ENCODE results near the gene AQP12B.
"Not testable (repeated sequence)": the region's sequence is repeated elsewhere in the genome, so short reads cannot be mapped to it uniquely, and the experiment has no call there.

Gene AQP12B

GRCh38 chr2:240682431-240683224, at the start of gene AQP12B:
AQP12B (minus strand) TSS chr2:240682885; CDS start chr2:240682837, 48 bp downstream.
- DNase-seq (ENCODE audit: low spot score): not testable (repeated sequence)

- no peak for DNase-seq (ENCODE audit: low spot score)
These were observed 49.5 kb upstream of the AQP12B start for GRCh38 chr2:240732184-240732583.

- DNase-seq (ENCODE audit: low spot score): no peak
These were observed 48.5 kb upstream of the AQP12B start for GRCh38 chr2:240731178-240731545.

- no peak for DNase-seq (ENCODE audit: low spot score)
These were observed 48.0 kb upstream of the AQP12B start for GRCh38 chr2:240730501-240731177.

- no peak for DNase-seq (ENCODE audit: low spot score)
These were observed 46.1 kb upstream of the AQP12B start for GRCh38 chr2:240728827-240729226.

GRCh38 chr2:240728361-240728760, 45.7 kb upstream of the AQP12B start:
- DNase-seq (ENCODE audit: low spot score): no peak

GRCh38 chr2:240727913-240728312, 45.2 kb upstream of the AQP12B start:
- no peak for DNase-seq (ENCODE audit: low spot score)

- no peak for DNase-seq (ENCODE audit: low spot score)
These were observed 44.8 kb upstream of the AQP12B start for GRCh38 chr2:240727439-240727838.

GRCh38 chr2:240726876-240727275, 44.2 kb upstream of the AQP12B start:
- DNase-seq (ENCODE audit: low spot score): no peak

- no peak for DNase-seq (ENCODE audit: low spot score)
These were observed 43.0 kb upstream of the AQP12B start for GRCh38 chr2:240725671-240726070.

GRCh38 chr2:240725266-240725665, 42.6 kb upstream of the AQP12B start:
- no peak for DNase-seq (ENCODE audit: low spot score)

GRCh38 chr2:240724431-240724830, 41.7 kb upstream of the AQP12B start:
- no peak for DNase-seq (ENCODE audit: low spot score)

GRCh38 chr2:240723851-240724250, 41.2 kb upstream of the AQP12B start:
- no peak for DNase-seq (ENCODE audit: low spot score)

- no peak for DNase-seq (ENCODE audit: low spot score)
These were observed 40.4 kb upstream of the AQP12B start for GRCh38 chr2:240722796-240723735.

GRCh38 chr2:240722376-240722775, 39.7 kb upstream of the AQP12B start:
- DNase-seq (ENCODE audit: low spot score): no peak

- DNase-seq (ENCODE audit: low spot score): no peak
These were observed 39.0 kb upstream of the AQP12B start for GRCh38 chr2:240721596-240722180.

GRCh38 chr2:240720686-240721595, 38.3 kb upstream of the AQP12B start:
- DNase-seq (ENCODE audit: low spot score): no peak

- DNase-seq (ENCODE audit: low spot score): no peak
These were observed 37.2 kb upstream of the AQP12B start for GRCh38 chr2:240719676-240720545.

GRCh38 chr2:240718896-240719490, 36.3 kb upstream of the AQP12B start:
- DNase-seq (ENCODE audit: low spot score): no peak

Measured in activated CD4-positive, alpha-beta T cell treated with anti-CD3 and anti-CD28 coated beads, Interleukin-2, Interleukin-4, amounts not matched to agents 100 ng/mL and 50 ng/mL, durations not matched to agents 16 hours and 8 hours (primary cell).